Body of pancreas (tissue), 4 donors: ENCODE results near the gene KLHL6.

ENCODE experiments used
- POLR2A ChIP-seq, 3 donors: fragments of 450-650 bp; IDR thresholded peaks; one replicate each; pipeline ENCODE4 v1.6.1; 2016; ENCODE audit warnings: antibody characterized with exemption in 3 of 3, mild to moderate bottlenecking in 2 of 3
- TF ChIP-seq, protein P1 (sequence below), 7 experiments: fragments of 450-650 bp in 4 of 7; fragments of 200-600 bp in 3 of 7; sonication (generic) in 3 of 7; IDR thresholded peaks; one replicate each; pipeline ENCODE4 v1.5.1; 2016 to 2019; ENCODE audit warnings: antibody characterized with exemption in 7 of 7

DNA sequence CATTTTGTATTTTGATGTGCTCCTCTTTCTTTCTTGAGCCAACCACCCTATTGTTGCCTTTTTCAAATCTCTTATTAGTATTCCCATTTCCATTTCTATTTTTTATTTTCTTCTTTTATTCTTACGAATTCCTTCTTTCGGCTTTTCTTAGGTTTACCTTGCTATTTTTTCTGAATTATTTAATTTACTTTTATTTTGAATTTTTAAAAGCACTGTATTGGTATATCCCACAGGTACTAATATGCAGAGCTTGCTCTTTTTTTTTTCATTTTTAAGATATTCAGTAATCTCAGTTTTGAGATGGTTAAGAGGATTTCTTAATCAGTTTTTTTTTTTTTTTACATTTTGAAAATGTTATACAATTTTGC is 108.7 kb downstream of the KLHL6 start:
- TF ChIP-seq, protein P1, sequence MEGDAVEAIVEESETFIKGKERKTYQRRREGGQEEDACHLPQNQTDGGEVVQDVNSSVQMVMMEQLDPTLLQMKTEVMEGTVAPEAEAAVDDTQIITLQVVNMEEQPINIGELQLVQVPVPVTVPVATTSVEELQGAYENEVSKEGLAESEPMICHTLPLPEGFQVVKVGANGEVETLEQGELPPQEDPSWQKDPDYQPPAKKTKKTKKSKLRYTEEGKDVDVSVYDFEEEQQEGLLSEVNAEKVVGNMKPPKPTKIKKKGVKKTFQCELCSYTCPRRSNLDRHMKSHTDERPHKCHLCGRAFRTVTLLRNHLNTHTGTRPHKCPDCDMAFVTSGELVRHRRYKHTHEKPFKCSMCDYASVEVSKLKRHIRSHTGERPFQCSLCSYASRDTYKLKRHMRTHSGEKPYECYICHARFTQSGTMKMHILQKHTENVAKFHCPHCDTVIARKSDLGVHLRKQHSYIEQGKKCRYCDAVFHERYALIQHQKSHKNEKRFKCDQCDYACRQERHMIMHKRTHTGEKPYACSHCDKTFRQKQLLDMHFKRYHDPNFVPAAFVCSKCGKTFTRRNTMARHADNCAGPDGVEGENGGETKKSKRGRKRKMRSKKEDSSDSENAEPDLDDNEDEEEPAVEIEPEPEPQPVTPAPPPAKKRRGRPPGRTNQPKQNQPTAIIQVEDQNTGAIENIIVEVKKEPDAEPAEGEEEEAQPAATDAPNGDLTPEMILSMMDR (IDR thresholded peaks at IDR 0.05): no peak
- no peak for TF ChIP-seq POLR2A (IDR thresholded peaks at IDR 0.05)
